H1 (cell line): ENCODE results near the gene GRIN2C. TPM values are rescaled to one million over a fixed set of nuclear protein-coding genes. Genes with fewer than 3 reads are reported as not detected.
A peak's percentile ranks its signal among the peaks of the same experiment; 100 is the strongest.

Source experiments
- CTCF ChIA-PET: fragments of 300-600 bp; sonication (Branson Sonifier 250); formaldehyde crosslinking; loops from one replicate; lab custom pipeline; 2021; ENCODE audit not compliant: partially characterized antibody; lab: Charles Lee
- POLR2A ChIA-PET: fragments of 300-600 bp; sonication (Branson Sonifier 250); formaldehyde crosslinking; loops from one replicate; lab custom pipeline; 2021; ENCODE audit warnings: inconsistent platforms; ENCODE audit not compliant: partially characterized antibody; lab: Charles Lee
- DNase-seq, 2 experiments: peaks; one replicate each; pipeline versions ENCODE4 v3.0.0 to v3.0.0-alpha.2; 2010 to 2022; ENCODE audit warnings: low spot score in 2 of 2, low read depth in 1 of 2, mixed read lengths in 1 of 2
- FAIRE-seq: peaks from 2 replicates; lab custom pipeline; 2011; peaks lifted over from hg19 to GRCh38; lab: Jason Lieb, UNC
- H2AFZ ChIP-seq: 2 replicates; pipeline ENCODE4 v1.8.1; 2012; ENCODE audit warnings: low read length, inconsistent platforms
- H2AK5ac ChIP-seq: 2 replicates; pipeline ENCODE4 v1.6.1; 2013; ENCODE audit warnings: low read depth, low read length
- H2BK120ac ChIP-seq: replicated peaks from 2 replicates; pipeline ENCODE3; 2013; ENCODE audit warnings: low read depth, low read length, inconsistent platforms
- H2BK12ac ChIP-seq: 2 replicates; pipeline ENCODE4 v1.6.1; 2013; ENCODE audit warnings: low read depth, low read length
- H2BK15ac ChIP-seq: 2 replicates; pipeline ENCODE4 v1.6.1; 2013; ENCODE audit warnings: low read length
- H2BK20ac ChIP-seq: 2 replicates; pipeline ENCODE4 v1.6.1; 2013; ENCODE audit warnings: low read length
- H2BK5ac ChIP-seq: 2 replicates; pipeline ENCODE4 v1.6.1; 2013; ENCODE audit warnings: low read depth, low read length
- H3K14ac ChIP-seq: 2 replicates; pipeline ENCODE4 v1.6.1; 2013; ENCODE audit warnings: inconsistent platforms; ENCODE audit not compliant: insufficient read length
- H3K18ac ChIP-seq: 2 replicates; pipeline ENCODE4 v1.6.1; 2013; ENCODE audit warnings: low read length; ENCODE audit errors: extremely low read depth
- H3K23ac ChIP-seq: 2 replicates; pipeline ENCODE4 v1.6.1; 2013; ENCODE audit warnings: inconsistent platforms; ENCODE audit not compliant: insufficient read length
- H3K23me2 ChIP-seq: 2 replicates; pipeline ENCODE4 v1.6.1; 2013; ENCODE audit warnings: low read depth, low read length
- H3K27ac ChIP-seq: 2 replicates; pipeline ENCODE4 v1.6.1; 2011; ENCODE audit warnings: low read depth, low read length, inconsistent platforms
- H3K27me3 ChIP-seq, 4 experiments: replicated peaks in 1 of 4; 1 replicate in 1 of 4; 2 replicates in 3 of 4; pipeline versions ENCODE4 v1.6.1 to v1.8.1; 2011 to 2013; ENCODE audit warnings: low read length in 3 of 4, mild to moderate bottlenecking in 3 of 4, inconsistent platforms in 2 of 4, mixed read lengths in 2 of 4, moderate library complexity in 1 of 4; ENCODE audit not compliant: control insufficient read depth in 3 of 4, insufficient read depth in 3 of 4; ENCODE audit errors: extremely low read depth in 1 of 4
- H3K36me3 ChIP-seq, 4 experiments: 2 replicates each; pipeline versions ENCODE4 v1.6.1 to v1.8.1; 2011 to 2013; ENCODE audit warnings: mild to moderate bottlenecking in 4 of 4, low read length in 3 of 4, moderate library complexity in 2 of 4, control low read depth in 1 of 4, inconsistent platforms in 1 of 4; ENCODE audit not compliant: insufficient read depth in 4 of 4, control insufficient read depth in 2 of 4
- H3K4ac ChIP-seq: replicated peaks from 2 replicates; pipeline ENCODE3; 2013; ENCODE audit warnings: low read length, low read depth, mixed read lengths, inconsistent platforms; ENCODE audit not compliant: insufficient read length
- H3K4me1 ChIP-seq, 4 experiments: replicated peaks in 1 of 4; 1 replicate in 1 of 4; 2 replicates in 3 of 4; pipeline versions ENCODE4 v1.6.1 to v1.8.1; 2011 to 2013; ENCODE audit warnings: low read length in 3 of 4, inconsistent platforms in 2 of 4, mixed read lengths in 1 of 4; ENCODE audit not compliant: insufficient read depth in 4 of 4, control insufficient read depth in 3 of 4
- H3K4me2 ChIP-seq, 2 experiments: 2 replicates each; pipeline versions ENCODE4 v1.6.1 to v1.8.1; 2011 to 2013; ENCODE audit warnings: low read depth in 2 of 2, low read length in 2 of 2, control low read depth in 1 of 2, inconsistent platforms in 1 of 2, mild to moderate bottlenecking in 1 of 2; ENCODE audit not compliant: insufficient read depth in 1 of 2
- H3K4me3 ChIP-seq, 4 experiments: fragments of 200-600, 300-600 bp in 1 of 4; sonication (generic), shearing (Covaris generic), sonication (Bioruptor Twin) in 1 of 4; 2 replicates each; pipeline versions ENCODE4 v1.5.1 to v1.8.1; 2011 to 2016; ENCODE audit warnings: low read length in 4 of 4, low read depth in 3 of 4, control low read depth in 2 of 4, inconsistent platforms in 2 of 4, mild to moderate bottlenecking in 2 of 4, mixed read lengths in 1 of 4, moderate library complexity in 1 of 4; ENCODE audit not compliant: insufficient read depth in 2 of 4; ENCODE audit errors: extremely low read depth in 1 of 4
- H3K56ac ChIP-seq: replicated peaks from 2 replicates; pipeline ENCODE3; 2013; ENCODE audit warnings: low read depth, mild to moderate bottlenecking, mixed read lengths, low read length, inconsistent platforms; ENCODE audit not compliant: insufficient read length
- H3K79me1 ChIP-seq: 2 replicates; pipeline ENCODE4 v1.6.1; 2013; ENCODE audit warnings: low read depth, low read length, control low read depth
- H3K79me2 ChIP-seq, 2 experiments: 2 replicates each; pipeline versions ENCODE4 v1.6.1 to v1.8.1; 2012 to 2013; ENCODE audit warnings: low read length in 2 of 2, mild to moderate bottlenecking in 2 of 2, inconsistent platforms in 1 of 2; ENCODE audit not compliant: insufficient read depth in 2 of 2, control insufficient read depth in 1 of 2
- H3K9ac ChIP-seq, 4 experiments: replicated peaks in 1 of 4; 1 replicate in 1 of 4; 2 replicates in 3 of 4; pipeline versions ENCODE4 v1.6.1 to v1.8.1; 2011 to 2013; ENCODE audit warnings: low read depth in 3 of 4, low read length in 3 of 4, control low read depth in 2 of 4, mild to moderate bottlenecking in 2 of 4, moderate library complexity in 2 of 4, inconsistent platforms in 1 of 4; ENCODE audit errors: extremely low read depth in 1 of 4
- H3K9me3 ChIP-seq, 2 experiments: 2 replicates each; pipeline versions ENCODE4 v1.6.1 to v1.8.1; 2012 to 2013; ENCODE audit warnings: mild to moderate bottlenecking in 2 of 2, moderate library complexity in 2 of 2, control low read depth in 1 of 2, inconsistent platforms in 1 of 2, low read depth in 1 of 2, low read length in 1 of 2, mixed read lengths in 1 of 2; ENCODE audit not compliant: insufficient read depth in 2 of 2
- H4K20me1 ChIP-seq, 2 experiments: replicated peaks in 1 of 2; 2 replicates each; pipeline versions ENCODE3 to v1.8.1; 2011 to 2013; ENCODE audit warnings: inconsistent platforms in 2 of 2, low read length in 2 of 2, mild to moderate bottlenecking in 1 of 2; ENCODE audit not compliant: insufficient read depth in 2 of 2, control insufficient read depth in 1 of 2
- H4K5ac ChIP-seq: 2 replicates; pipeline ENCODE4 v1.6.1; 2013; ENCODE audit warnings: low read length, low read depth, mixed read lengths, inconsistent platforms; ENCODE audit not compliant: insufficient read length
- H4K8ac ChIP-seq: 2 replicates; pipeline ENCODE4 v1.8.0; 2013; ENCODE audit warnings: mild to moderate bottlenecking, moderate library complexity, low read length, inconsistent platforms; ENCODE audit not compliant: insufficient read depth; ENCODE audit errors: extremely low read depth
- H4K91ac ChIP-seq: replicated peaks from 2 replicates; pipeline ENCODE3; 2013; ENCODE audit warnings: low read length, mixed read lengths, inconsistent platforms; ENCODE audit not compliant: insufficient read length
- FOSL1 ChIP-seq: IDR thresholded peaks from 2 replicates; pipeline ENCODE4 v1.6.1; 2011; ENCODE audit warnings: mild to moderate bottlenecking, low read depth, low read length, moderate library complexity; ENCODE audit not compliant: insufficient read depth
- GTF2F1 ChIP-seq: IDR thresholded peaks from 2 replicates; pipeline ENCODE4 v1.6.1; 2012; ENCODE audit warnings: low read depth, low read length, improper control_type of control experiment, borderline replicate concordance
- HDAC2 ChIP-seq, 2 experiments: fragments of 300-600 bp in 1 of 2; sonication (generic) in 1 of 2; IDR thresholded peaks; 2 replicates each; pipeline ENCODE4 v1.6.1; 2011 to 2012; ENCODE audit warnings: low read depth in 2 of 2, low read length in 2 of 2, mild to moderate bottlenecking in 2 of 2, moderate library complexity in 2 of 2, borderline replicate concordance in 1 of 2, inconsistent platforms in 1 of 2
- KDM1A ChIP-seq: fragments of 200-600, 300-600 bp; sonication (generic); IDR thresholded peaks from 2 replicates; pipeline ENCODE4 v1.7.1; 2016; ENCODE audit warnings: mild to moderate bottlenecking, low read length, borderline replicate concordance
- SIN3A ChIP-seq, 2 experiments: IDR thresholded peaks in 1 of 2; conservative IDR thresholded peaks in 1 of 2; 2 replicates each; pipeline ENCODE4 v1.6.1; 2011 to 2012; ENCODE audit warnings: low read length in 2 of 2, improper control_type of control experiment in 1 of 2, low read depth in 1 of 2, mild to moderate bottlenecking in 1 of 2
- WGBS, 2 experiments: shearing (Covaris generic) in 1 of 2; methylation state at CpG; one replicate each; pipeline versions ENCODE4 v1.1.6 to v1.1.7; 2013 to 2015; ENCODE audit warnings: low lambda C conversion rate in 2 of 2, mixed read lengths in 2 of 2, inconsistent platforms in 1 of 2, low coverage in 1 of 2, missing lambda C conversion rate in 1 of 2; ENCODE audit not compliant: insufficient replicate concordance in 2 of 2, insufficient coverage in 1 of 2, insufficient read length in 1 of 2; ENCODE audit errors: extremely low coverage in 1 of 2, missing lambda C conversion rate in 1 of 2; 5-methylcytosine and 5-hydroxymethylcytosine counted together
- polyA plus RNA-seq, 7 experiments: library from polyadenylated mRNA; depleted of rRNA in 3 of 7; stranded (reverse) in 5 of 7; unstranded in 2 of 7; fragments of >200 nt in 5 of 7; fragments of 200-250 nt in 2 of 7; gene quantifications; 1 replicate in 5 of 7; 2 replicates in 1 of 7; 4 replicates in 1 of 7; pipeline versions ENCODE4 v1.2.1 to v1.2.3, GENCODE V29; 2011 to 2013; ENCODE audit warnings: missing spikeins in 2 of 7, mixed read lengths in 2 of 7
- total RNA-seq: library from RNA; stranded (reverse); fragmentation: NEBNext Ultra II Directional; extraction: Animal tissue kit (Norgen Biotek cat#: 25700); gene quantifications from 2 replicates; pipeline ENCODE4 v1.2.1, GENCODE V29; 2021
- TF ChIP-seq, protein P1 (sequence below): IDR thresholded peaks from 2 replicates; pipeline ENCODE4 v1.6.1; 2011; ENCODE audit warnings: low read depth, mild to moderate bottlenecking, low read length; ENCODE audit not compliant: insufficient read depth
- TF ChIP-seq, protein P2 (sequence below): IDR thresholded peaks from 2 replicates; pipeline ENCODE4 v1.6.1; 2012; ENCODE audit warnings: inconsistent platforms
- TF ChIP-seq, protein P3 (sequence below): IDR thresholded peaks from 2 replicates; pipeline ENCODE4 v1.6.1; 2012; ENCODE audit warnings: low read length, inconsistent platforms

The GRIN2C gene
- total and polyA plus RNA-seq, 2 of the 8 experiments (the other 6 are each of a cell fraction or from before 2014, with no cell fraction given): 0.06 to 0.07 TPM

DNA sequence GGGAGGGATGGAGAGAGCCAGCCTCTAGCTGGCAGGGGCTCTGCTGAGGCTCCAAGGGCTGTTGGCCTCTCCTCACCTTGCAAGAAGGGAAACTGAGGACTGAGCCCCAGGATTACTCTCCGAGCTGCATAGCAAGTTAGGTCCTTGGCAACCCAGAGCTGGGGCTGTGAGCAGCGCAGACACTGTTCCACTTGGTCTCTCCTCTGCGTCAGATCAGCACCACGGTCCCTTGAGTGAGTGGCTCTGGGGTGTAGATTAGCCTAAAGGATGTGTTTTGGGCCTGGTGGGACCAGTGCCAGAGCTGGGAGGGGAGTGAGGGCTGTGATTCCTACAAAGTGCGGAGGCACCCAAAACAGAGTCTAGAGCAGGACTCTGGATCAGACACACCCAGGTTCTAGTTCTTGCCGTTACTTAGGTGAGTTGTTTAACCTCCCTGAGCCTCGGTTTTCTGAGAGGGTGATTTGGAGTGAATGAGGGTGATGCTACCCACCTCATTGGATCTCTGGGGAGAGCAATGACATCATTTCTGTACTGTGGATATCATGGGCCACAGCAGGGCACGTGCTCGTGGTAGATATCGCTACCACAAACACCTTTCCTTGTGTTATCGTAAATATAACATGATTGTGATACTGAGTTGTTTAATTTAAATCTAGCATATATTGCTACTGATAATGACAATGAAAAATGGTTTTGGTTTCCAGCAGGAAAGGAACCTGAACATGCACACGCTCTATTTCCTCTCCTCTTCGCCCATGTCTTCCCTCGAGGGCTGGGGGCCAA lies 41.9 kb upstream of the GRIN2C start:
- Histone ChIP-seq H4K91ac (no peak overlapping the region), H3K14ac (no peak overlapping the region), H2BK20ac (no peak overlapping the region), H2BK5ac (no peak overlapping the region), H2BK12ac (no peak overlapping the region), H3K4me1 (peaks cover 0 to 9% (median 5%) of the 10 kb centered on the region in 4 experiments; a peak in 5 of 7 replicates), H3K27ac (no peak overlapping the region), H3K4me2 (no peak overlapping the region), H2BK120ac (no peak overlapping the region), H3K79me1 (no peaks in the 10 kb centered on the region), H4K8ac (peak overlapping the region; percentile 80; the same call in 1 of the 2 replicates), H3K27me3 (peaks cover 0 to 7% (median 3%) of the 10 kb centered on the region in 4 experiments; a peak in 4 of 7 replicates), H2BK15ac (no peak overlapping the region), H3K23ac (no peak overlapping the region), H4K5ac (no peak overlapping the region), H3K36me3 (no peaks in the 10 kb centered on the region), H3K9ac (no peak overlapping the region), H3K4ac (no peak overlapping the region), H2AK5ac (no peak overlapping the region), H3K4me3 (no peak overlapping the region), H3K9me3 (no peaks in the 10 kb centered on the region), H3K23me2 (no peaks in the 10 kb centered on the region), H3K56ac (no peak overlapping the region), H3K18ac (no peak overlapping the region), H2AFZ (no peak overlapping the region), H3K79me2 (no peaks in the 10 kb centered on the region), H4K20me1 (no peaks in the 10 kb centered on the region)
- CTCF ChIA-PET: interaction anchor here (1.1 to 1.8 kb wide), 4 partner anchors 11 to 60 kb away, joined by 3 to 8 read pairs (median 4); no protein-coding TSS in a partner anchor
- WGBS, 2 experiments: 92% methylated on average over 14 of the region's 14 CpGs; no CpG with 5 or more reads in 1 of the 2 experiments
- DNase-seq (no peak), FAIRE-seq (no peak)
- POLR2A ChIA-PET: no interaction called here
- TF ChIP-seq HDAC2 (IDR thresholded peaks at IDR 0.05; ENCODE audit: borderline replicate concordance in 1 of 2, low read depth in 2 of 2, low read length in 2 of 2) (no peak), GTF2F1 (no peak), FOSL1 (no peak), SIN3A (conservative IDR thresholded peaks at IDR 0.05 in 1 of 2, IDR thresholded peaks at IDR 0.05 in 1 of 2; ENCODE audit: low read depth in 1 of 2, low read length in 2 of 2) (no peak), KDM1A (no peak)
- TF ChIP-seq, protein P1, sequence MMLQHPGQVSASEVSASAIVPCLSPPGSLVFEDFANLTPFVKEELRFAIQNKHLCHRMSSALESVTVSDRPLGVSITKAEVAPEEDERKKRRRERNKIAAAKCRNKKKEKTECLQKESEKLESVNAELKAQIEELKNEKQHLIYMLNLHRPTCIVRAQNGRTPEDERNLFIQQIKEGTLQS: no peak
- TF ChIP-seq, protein P2, sequence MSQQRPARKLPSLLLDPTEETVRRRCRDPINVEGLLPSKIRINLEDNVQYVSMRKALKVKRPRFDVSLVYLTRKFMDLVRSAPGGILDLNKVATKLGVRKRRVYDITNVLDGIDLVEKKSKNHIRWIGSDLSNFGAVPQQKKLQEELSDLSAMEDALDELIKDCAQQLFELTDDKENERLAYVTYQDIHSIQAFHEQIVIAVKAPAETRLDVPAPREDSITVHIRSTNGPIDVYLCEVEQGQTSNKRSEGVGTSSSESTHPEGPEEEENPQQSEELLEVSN: no peak
- TF ChIP-seq, protein P3, sequence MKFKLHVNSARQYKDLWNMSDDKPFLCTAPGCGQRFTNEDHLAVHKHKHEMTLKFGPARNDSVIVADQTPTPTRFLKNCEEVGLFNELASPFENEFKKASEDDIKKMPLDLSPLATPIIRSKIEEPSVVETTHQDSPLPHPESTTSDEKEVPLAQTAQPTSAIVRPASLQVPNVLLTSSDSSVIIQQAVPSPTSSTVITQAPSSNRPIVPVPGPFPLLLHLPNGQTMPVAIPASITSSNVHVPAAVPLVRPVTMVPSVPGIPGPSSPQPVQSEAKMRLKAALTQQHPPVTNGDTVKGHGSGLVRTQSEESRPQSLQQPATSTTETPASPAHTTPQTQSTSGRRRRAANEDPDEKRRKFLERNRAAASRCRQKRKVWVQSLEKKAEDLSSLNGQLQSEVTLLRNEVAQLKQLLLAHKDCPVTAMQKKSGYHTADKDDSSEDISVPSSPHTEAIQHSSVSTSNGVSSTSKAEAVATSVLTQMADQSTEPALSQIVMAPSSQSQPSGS: no peak
